Parathyroid adenoma (tissue), 2 donors: ENCODE measurements around the gene ZMYND11.

Experiments used
- H2AFZ ChIP-seq: fragments of 300-600 bp; sonication (generic); one replicate; pipeline ENCODE4 v1.7.0; 2017; ENCODE audit warnings: antibody characterized with exemption, mild to moderate bottlenecking
- H3K27ac ChIP-seq: fragments of 300-600 bp; sonication (generic); one replicate; pipeline ENCODE4 v1.7.0; 2017
- H3K27me3 ChIP-seq: fragments of 300-600 bp; sonication (generic); one replicate; pipeline ENCODE4 v1.7.0; 2017; ENCODE audit warnings: low read length; ENCODE audit not compliant: control insufficient read depth, insufficient read depth
- H3K36me3 ChIP-seq: fragments of 300-600 bp; sonication (generic); one replicate; pipeline ENCODE4 v1.7.0; 2017; ENCODE audit warnings: low read length; ENCODE audit not compliant: control insufficient read depth, insufficient read depth
- H3K4me1 ChIP-seq: fragments of 300-600 bp; sonication (generic); one replicate; pipeline ENCODE4 v1.7.0; 2017; ENCODE audit warnings: control low read depth
- H3K4me2 ChIP-seq: fragments of 300-600 bp; sonication (generic); one replicate; pipeline ENCODE4 v1.7.0; 2017; ENCODE audit warnings: low read length
- H3K4me3 ChIP-seq: fragments of 300-600 bp; sonication (generic); one replicate; pipeline ENCODE4 v1.7.0; 2017; ENCODE audit warnings: low read depth, low read length
- H3K79me2 ChIP-seq: fragments of 300-600 bp; sonication (generic); one replicate; pipeline ENCODE4 v1.7.0; 2017; ENCODE audit warnings: control low read depth
- H3K9ac ChIP-seq: fragments of 300-600 bp; sonication (generic); one replicate; pipeline ENCODE4 v1.7.0; 2017; ENCODE audit warnings: mild to moderate bottlenecking
- H3K9me3 ChIP-seq: fragments of 300-600 bp; sonication (generic); one replicate; pipeline ENCODE4 v1.7.0; 2017; ENCODE audit warnings: low read length; ENCODE audit not compliant: control insufficient read depth
- CTCF ChIP-seq: fragments of 300-600 bp; sonication (generic); IDR thresholded peaks from one replicate; pipeline ENCODE4 v1.7.0; 2017; ENCODE audit warnings: antibody characterized with exemption, mild to moderate bottlenecking
- donor health status: primary hyperparathyroidism.

The ZMYND11 gene

DNA sequence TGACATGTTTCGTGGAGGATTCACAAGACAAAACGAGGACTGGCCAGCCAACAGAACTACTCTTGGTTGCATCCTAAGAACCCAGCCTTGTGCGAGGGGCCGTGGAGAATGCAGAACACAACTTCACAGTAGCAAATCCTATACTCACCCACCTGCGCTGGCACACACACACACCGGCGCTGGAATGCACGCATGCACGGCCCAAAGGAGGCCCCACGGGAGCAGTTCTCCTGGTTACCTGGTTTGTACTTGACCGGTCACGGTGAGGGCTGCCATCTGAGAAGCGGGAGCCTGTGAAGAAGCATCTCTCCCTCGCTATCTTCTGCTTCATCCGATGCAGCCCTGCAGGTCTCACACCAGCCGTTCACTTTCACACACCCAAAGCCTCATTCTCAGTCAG lies 137.8 kb downstream of the ZMYND11 start:
- no peaks in the 10 kb centered on the region for H3K36me3 ChIP-seq
- no peaks in the 10 kb centered on the region for H3K4me1 ChIP-seq
- H3K27me3 ChIP-seq, result no peaks in the 10 kb centered on the region
- H3K9ac ChIP-seq, result no peak overlapping the region
- no peak overlapping the region for H2AFZ ChIP-seq
- H3K79me2 ChIP-seq, result no peaks in the 10 kb centered on the region
- H3K4me2 ChIP-seq, result no peak overlapping the region
- TF ChIP-seq CTCF, result no peak
- H3K4me3 ChIP-seq, result no peak overlapping the region
- H3K9me3 ChIP-seq, result no peaks in the 10 kb centered on the region
- H3K27ac ChIP-seq, result no peak overlapping the region

DNA sequence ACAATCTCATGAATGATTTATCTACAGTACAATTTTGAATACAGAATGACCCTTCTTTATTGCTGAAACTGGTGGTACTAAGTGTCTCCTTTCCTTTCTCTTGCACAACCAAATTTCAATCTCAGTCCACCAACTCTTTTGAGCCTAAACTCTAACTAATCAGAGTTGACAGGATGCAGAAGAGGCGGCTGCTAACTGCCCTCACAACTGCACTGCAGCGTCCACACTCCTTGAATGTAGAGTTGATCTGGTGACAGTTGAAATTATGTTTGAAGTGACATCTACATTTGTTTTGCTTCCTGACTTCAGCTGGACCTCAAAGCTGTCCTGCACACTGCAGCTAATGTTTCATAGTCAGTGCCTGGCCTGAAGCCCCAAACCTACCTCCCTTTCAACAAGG lies 139.6 kb downstream of the ZMYND11 start:
- Histone ChIP-seq H2AFZ (no peak overlapping the region), H3K4me1 (no peaks in the 10 kb centered on the region), H3K27me3 (no peaks in the 10 kb centered on the region), H3K27ac (no peak overlapping the region), H3K79me2 (no peaks in the 10 kb centered on the region), H3K9me3 (no peaks in the 10 kb centered on the region), H3K4me3 (no peak overlapping the region), H3K9ac (no peak overlapping the region), H3K4me2 (no peak overlapping the region), H3K36me3 (no peaks in the 10 kb centered on the region)
- no peak for TF ChIP-seq CTCF

DNA sequence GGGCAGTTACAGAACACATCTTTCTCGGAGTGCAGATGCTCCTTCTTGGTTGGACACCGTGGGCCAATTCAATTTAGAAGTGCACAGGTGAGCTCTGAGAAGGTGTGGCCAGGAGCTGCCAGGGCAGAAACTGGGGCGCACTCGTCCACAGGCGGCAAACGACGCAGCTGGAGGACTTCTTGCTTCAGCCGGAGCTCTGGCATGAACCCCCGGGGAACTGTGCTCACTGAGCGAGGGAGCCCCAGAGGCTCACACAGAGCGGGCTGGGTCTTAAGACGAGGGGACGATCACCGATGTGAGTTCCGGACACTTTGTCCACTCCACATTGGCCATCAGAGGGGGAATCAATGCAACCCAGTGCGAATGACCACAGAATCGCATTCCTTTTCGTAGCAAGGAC lies 140.4 kb downstream of the ZMYND11 start:
- H3K27me3 ChIP-seq, result no peaks in the 10 kb centered on the region
- H3K79me2 ChIP-seq, result no peaks in the 10 kb centered on the region
- no peaks in the 10 kb centered on the region for H3K4me1 ChIP-seq
- H3K9ac ChIP-seq, result no peak overlapping the region
- no peak overlapping the region for H3K27ac ChIP-seq
- no peaks in the 10 kb centered on the region for H3K9me3 ChIP-seq
- no peak overlapping the region for H3K4me3 ChIP-seq
- H3K4me2 ChIP-seq, result no peak overlapping the region
- H3K36me3 ChIP-seq, result no peaks in the 10 kb centered on the region
- no peak overlapping the region for H2AFZ ChIP-seq
- TF ChIP-seq CTCF, result no peak

GRCh38 chr10:277963-278362 lies 142.7 kb downstream of the ZMYND11 start:
- Histone ChIP-seq H3K9ac (no peak overlapping the region), H2AFZ (no peak overlapping the region), H3K27ac (no peak overlapping the region), H3K4me3 (no peak overlapping the region), H3K9me3 (no peaks in the 10 kb centered on the region), H3K27me3 (no peaks in the 10 kb centered on the region), H3K4me1 (no peaks in the 10 kb centered on the region), H3K36me3 (no peaks in the 10 kb centered on the region), H3K79me2 (no peaks in the 10 kb centered on the region), H3K4me2 (no peak overlapping the region)
- no peak for TF ChIP-seq CTCF

GRCh38 chr10:278707-279106 lies 143.5 kb downstream of the ZMYND11 start:
- H3K4me3 ChIP-seq, result no peak overlapping the region
- no peak for TF ChIP-seq CTCF
- no peak overlapping the region for H3K4me2 ChIP-seq
- no peaks in the 10 kb centered on the region for H3K4me1 ChIP-seq
- H2AFZ ChIP-seq, result no peak overlapping the region
- H3K27me3 ChIP-seq, result no peaks in the 10 kb centered on the region
- H3K9ac ChIP-seq, result no peak overlapping the region
- no peaks in the 10 kb centered on the region for H3K9me3 ChIP-seq
- no peak overlapping the region for H3K27ac ChIP-seq
- no peaks in the 10 kb centered on the region for H3K79me2 ChIP-seq
- no peaks in the 10 kb centered on the region for H3K36me3 ChIP-seq
